HG03196 (cell line): Measurements from ENCODE around the gene SLC35E2B.

ENCODE experiments used
- ATAC-seq: cut with Tn5 transposase; IDR thresholded peaks from one replicate; pipeline ENCODE4 v1.9.1; 2021; ENCODE audit not compliant: unreplicated experiment

Gene SLC35E2B

DNA sequence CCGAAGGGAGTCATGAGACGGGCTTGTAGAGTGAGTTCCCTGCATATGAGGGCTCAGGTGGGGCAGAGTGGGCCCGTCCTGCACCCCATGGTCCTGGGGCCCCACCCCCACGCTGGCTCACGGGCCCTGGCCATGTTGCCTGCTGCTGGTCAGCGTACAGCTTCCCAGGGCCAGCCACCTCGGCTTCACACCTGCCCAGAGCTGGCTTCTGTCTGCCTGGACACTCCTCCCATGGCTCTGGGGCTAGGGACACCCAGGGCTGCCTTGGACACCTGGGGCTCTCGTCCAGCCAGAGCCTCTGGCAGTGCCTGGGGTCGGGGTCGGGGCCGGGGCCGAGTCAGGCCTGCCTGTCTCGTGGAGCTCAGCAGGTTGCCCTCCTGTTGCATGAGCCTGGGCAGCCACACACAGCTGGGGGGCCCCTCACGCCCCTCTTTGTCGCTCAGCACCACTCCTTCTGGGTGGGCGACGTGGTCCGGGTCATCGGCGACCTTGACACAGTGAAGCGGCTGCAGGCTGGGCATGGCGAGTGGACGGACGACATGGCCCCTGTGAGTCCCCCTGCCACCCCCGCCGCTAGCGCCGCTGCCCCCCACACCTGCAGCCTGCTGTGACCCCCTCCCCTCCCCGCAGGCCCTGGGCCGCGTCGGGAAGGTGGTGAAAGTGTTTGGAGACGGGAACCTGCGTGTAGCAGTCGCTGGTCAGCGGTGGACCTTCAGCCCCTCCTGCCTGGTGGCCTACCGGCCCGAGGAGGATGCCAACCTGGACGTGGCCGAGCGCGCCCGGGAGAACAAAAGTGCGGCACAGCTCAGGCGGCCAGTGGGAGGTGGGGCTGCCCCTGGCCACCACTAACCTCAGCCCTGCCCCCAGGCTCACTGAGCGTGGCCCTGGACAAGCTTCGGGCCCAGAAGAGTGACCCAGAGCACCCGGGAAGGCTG is 66.1 kb downstream of the SLC35E2B start:
- ATAC-seq: no peak

DNA sequence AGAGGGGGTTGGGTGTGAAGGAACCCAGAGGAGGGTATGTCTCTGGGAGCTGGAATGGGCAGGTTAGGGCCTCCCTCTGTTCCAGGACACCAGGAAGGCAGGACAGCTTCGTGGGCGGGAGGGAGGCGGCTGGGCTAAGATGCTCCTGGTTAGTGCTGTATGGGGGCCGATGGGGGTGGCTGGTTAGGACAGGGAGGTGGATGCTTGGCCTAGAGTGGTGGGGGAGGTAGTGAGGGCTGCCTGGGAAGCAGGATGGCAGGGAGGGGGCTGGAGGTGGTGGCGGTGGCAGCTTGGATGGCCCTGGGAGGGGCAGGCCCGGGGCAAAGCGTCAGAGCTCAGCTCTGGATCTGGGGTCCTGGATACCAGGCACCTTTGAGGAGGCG is 66.8 kb downstream of the SLC35E2B start:
- no peak for ATAC-seq

DNA sequence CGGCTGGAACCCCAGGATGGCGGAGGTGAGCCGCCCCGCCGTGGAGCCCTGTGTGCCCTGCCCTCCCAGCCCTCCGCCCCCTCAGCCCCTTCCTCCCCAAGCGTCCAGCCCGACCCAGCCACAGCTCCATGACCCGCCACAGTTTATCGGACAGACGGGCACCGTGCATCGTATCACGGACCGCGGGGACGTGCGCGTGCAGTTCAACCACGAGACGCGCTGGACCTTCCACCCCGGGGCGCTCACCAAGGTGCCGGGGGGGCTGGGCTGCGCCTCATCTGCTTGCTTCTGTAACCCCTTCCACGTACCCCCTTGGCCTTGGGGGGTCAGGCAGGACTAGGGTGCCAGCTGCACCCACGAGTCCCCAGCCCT is 67.2 kb downstream of the SLC35E2B start:
- no peak for ATAC-seq

DNA sequence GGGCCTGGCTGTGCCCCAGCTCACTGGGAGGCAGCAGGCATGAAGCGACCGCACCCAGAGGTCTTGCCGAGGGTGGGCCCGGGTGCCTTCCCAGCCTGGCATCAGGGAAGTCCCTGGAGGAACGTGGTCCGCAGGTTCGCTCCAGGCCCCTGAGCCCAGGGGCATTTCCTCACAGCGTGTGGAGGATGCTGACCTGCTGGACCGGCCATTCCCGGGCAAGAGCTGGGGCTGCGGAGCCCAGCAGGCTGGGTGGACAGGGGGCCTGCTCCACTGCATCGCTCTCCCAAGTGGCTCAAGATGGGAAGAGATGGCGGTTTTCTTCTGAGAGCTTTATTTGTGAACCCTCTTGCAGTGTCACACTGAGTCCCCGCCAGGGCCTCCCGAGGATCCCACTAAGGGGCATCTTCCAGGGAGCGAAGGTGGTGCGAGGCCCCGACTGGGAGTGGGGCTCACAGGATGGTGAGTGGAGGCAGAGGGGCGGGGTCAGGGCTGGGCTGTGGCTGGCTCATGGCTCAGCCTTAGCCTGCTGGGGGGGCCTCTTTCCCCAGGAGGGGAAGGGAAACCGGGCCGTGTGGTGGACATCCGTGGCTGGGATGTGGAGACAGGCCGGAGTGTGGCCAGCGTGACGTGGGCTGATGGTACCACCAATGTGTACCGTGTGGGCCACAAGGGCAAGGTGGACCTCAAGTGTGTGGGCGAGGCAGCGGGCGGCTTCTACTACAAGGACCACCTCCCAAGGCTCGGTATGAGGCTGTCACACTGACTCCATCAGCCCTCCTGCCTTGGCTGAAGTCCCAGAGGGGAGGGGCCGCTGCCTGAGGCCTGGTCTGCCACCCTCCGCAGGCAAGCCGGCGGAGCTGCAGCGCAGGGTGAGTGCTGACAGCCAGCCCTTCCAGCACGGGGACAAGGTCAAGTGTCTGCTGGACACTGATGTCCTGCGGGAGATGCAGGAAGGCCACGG is 67.9 kb downstream of the SLC35E2B start:
- ATAC-seq: no peak

DNA sequence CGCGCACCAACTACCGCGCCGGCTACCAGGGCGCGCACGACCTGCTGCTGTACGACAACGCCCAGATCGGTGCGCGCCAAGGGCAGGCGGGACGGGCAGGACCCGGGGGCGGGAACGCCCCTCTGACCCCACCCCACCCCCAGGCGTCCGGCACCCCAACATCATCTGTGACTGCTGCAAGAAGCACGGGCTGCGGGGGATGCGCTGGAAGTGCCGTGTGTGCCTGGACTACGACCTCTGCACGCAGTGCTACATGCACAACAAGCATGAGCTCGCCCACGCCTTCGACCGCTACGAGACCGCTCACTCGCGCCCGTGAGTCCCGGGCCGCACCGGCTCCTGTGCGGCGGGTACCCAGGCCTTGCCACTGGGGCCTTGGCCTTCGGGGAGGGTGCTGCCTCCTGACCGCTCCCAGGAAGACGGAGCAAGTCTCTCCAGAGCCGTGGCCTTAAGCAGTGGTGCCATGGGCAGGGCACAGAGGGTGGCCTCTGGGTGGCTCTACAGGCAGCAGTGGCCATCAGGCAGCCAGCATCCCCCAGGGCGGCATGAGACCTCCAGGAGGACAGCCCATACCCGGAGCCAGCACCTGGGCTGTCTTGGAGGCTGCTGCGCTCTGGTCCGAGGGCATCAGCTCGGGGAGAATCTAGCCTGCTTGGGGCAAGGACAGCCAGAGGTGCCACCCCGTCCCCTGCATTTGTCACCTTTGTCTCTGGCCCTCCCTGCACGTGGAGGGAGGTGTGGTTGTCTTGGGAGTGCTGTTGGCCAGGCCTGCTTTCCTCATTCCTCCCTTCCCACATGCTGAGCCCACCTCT is 68.8 kb downstream of the SLC35E2B start:
- no peak for ATAC-seq

DNA sequence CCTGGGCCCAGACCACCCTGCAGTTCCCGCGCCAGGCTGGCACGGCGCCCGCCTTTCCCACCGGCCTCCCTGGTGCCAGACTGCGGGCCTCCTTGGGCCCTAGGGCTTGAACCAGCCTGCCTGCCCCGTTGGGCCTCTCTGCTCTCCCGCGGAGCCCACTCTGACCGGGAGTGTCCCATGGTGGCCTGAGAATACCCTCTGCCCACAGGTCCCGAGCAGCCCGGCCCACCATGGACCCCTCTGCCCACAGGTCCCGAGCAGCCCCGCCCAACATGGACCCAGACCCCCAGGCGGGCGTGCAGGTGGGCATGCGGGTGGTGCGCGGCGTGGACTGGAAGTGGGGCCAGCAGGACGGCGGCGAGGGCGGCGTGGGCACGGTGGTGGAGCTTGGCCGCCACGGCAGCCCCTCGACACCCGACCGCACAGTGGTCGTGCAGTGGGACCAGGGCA is 69.4 kb downstream of the SLC35E2B start:
- ATAC-seq: no peak

DNA sequence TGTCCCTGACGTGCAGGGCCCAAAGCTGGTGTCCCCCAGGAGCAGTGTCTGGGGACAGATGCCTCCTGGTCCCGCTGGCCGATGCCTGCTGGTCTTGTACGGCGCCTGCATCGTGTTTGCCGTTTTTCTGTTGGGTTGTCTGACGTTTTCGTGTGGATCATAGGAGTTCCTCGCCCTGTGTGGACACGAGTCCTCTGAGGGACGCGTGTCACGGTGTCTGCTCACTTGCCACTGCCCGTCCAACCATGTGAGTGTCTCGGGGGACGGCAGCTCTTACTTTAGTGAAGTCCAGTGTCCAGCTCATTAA is 69.9 kb downstream of the SLC35E2B start:
- no peak for ATAC-seq

DNA sequence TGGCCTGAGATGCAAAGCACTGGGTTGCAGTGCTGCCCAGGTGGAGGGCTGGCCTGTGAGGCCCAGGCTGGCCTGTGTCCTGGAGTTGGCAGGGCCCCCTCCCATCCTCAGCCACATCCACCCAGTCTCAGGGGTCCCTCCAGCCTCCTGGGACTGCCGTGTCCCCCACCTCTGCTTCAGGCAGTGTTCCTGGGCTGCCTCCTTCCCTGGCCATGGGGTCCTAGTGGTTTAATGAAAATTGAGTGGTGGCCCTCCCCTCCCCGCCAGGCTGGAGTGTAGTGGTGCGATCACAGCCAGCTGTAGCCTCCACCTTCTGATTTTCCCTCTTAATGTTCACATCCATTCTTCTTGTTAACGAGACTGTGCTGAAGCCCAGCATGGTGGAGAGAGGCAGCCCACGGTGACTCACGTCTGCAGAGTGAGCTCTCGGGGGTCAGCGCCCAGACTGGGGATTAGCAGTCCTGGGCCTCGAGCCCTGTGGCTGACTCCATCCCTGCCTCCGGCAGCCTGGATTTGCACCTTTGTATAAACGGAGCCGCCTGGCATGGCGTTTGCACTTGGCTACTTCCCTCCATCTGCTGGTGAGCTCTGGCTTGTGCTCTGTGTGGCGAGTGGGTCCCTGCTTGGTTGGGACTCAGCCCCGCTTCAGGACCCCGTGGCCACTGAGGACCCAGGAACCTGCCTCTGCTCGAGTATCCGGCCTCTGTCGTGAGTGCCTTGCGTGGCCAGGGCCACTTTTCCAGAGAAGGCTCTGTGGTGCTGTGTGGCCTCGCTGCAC is 70.4 kb downstream of the SLC35E2B start:
- ATAC-seq: no peak

DNA sequence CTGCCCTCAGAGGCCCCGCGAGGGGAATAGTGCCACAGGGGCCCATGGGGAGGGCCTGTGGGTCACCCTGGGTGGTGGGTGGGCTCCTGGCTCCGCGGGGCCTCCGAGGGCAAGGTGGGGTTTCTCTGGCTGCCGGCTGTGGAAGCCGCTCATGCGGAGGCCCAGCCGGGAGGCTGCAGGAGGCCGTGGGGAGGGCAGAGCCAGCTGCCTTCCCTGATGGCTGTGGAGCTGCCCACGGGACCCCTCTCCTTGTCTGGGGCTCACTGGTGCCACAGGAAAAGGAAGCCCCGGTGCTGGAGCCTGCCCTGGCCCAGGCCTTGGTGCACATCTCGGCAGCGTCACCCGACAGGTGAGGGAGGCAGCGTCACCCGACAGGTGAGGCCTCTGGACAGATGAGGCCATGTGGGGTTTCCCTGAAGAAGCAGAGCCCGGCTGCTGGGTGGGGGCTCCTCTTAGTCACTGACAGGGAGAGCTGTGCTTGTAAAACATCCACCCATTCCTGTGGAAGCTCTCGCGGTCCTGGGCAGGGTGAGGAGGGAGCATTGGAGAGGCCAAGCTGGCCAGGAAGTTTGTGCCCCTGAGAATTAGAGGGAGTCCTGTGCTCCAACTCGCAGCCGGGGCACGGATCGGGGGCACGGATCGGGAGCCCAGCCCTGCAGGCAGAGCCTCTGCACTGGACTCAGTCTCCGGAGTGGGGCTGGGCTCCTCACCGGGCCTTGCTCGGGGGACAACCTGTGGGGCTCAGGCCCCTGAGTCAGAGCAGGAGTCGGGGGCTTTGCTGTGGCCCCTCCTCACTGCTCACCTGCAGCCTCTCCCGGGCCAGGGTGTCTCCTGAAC is 71.2 kb downstream of the SLC35E2B start:
- no peak for ATAC-seq

DNA sequence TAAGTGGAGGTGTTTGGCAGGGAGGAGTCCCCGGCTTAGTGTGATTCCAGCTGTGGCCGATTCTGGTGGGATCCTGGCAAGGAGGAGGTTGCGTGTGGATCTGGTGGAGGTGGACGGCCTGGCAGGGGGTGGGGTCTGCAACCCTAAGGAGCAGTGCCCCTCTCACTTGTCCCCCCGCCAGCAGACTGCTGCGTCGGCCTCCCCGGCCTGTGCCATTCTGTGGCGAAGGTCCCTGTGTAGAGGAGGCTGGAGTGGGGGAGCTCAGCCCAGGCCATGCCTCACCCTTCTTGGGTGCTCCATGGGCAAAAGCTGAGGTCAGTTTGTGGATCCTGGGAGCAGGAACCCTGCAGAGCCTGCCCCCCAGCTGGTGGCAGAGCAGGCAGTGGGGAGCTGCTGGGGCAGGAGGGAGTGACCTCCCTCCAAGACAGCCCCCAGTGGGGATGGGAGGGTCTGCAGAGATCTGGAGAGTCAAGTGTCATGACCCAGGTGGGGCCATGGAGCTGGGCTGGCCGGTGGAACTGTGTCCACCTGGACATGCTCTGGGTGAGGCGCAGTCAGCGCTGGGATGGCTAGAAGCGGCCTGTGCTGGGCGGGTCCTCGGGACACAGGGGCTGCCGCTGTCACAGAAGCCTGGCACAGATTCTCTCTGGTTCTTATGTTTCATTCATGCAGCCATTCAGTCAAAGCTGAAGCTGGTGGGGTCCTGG is 72.0 kb downstream of the SLC35E2B start:
- no peak for ATAC-seq

DNA sequence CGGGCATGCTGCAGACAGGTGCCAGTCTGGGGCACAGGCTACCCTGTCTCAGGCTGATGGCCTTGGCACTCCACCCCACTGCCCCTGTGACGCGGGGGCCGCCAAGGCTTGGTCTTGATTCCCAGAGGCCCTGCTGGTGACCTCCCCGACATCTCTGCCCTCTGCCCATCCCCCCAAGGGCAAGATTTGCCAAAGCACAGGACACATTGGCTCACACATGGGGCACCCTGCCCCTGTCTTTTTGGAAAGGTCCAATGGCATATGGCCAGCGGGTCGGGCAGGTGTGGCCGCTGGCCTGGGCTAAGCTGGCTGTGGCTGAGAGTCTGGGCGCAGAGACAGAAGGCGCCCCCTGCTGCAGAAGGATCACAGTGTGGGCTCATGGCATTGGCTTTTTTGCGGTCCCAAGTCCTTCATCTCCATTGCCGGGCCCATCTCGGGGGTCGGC is 72.7 kb downstream of the SLC35E2B start:
- no peak for ATAC-seq

DNA sequence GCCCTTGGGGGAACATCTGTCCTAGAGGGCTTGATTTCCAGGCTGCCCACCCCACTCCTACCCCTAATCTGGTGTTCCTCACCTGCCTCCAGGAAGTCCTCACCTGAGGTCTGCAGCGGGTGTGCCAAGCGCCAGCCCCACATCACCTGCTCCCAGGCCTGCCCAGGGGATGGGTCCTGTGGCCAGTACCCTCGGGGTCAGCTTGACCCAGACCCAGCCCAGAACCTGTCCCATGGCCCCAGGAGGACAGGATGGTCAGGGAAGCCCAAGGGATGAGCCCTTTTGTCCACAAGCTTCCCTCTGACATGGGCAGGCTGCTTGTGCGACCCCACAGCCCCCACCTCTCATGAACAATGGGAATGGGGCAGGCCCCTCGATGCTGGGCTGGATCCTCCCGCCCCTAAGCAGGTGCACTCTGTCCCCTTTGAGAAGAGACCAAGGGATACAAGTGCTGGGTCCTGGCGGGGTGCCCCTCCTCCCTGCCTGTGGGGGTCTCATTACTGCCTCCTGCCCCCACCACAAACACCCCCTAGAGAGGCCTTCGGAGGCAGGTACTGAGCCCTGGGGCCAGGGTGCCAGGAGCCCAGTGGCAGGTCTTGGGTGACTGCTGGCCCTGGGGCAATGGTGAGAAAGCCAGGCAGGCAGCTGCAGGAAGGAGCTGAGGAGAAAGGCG is 74.1 kb downstream of the SLC35E2B start:
- no peak for ATAC-seq

DNA sequence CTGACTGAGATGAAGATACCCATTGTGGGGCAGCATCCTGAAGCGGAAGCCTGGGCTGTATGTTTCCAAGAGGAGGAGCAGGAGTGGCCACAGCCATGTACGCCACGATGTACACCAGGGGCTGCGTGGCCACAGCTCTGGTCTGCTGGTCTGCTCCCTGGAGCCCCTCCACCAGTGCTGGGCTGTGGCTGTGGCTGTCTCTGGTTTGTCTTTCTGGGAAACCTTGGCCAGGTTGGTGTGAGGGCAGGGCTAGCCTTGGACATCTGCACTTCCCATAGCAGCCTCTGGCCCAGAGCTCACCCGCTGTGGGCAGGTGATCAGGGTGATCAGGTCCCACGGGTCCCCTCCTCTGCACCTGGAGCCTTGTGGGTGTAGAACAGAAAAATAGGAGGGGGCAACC is 74.7 kb downstream of the SLC35E2B start:
- no peak for ATAC-seq

DNA sequence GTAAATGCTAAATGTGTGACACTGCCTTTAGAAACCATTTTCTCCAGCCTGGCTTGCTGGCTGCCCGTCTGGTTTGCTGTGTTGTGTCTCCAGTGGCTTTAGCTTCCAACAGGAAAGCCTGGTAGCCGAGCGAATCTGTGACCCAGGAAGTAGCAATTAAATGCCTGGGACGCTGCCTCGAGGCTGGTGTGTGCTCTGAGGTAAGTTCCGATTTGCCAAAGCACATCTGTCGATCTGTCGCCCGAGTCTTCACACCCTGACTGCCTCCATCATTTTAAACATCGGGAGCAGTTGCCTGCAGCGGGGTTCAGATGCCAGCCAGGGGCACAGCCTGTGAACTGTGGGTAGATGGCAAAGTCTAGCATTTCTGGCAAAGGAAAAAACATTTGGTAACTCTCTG is 75.1 kb downstream of the SLC35E2B start:
- no peak for ATAC-seq

DNA sequence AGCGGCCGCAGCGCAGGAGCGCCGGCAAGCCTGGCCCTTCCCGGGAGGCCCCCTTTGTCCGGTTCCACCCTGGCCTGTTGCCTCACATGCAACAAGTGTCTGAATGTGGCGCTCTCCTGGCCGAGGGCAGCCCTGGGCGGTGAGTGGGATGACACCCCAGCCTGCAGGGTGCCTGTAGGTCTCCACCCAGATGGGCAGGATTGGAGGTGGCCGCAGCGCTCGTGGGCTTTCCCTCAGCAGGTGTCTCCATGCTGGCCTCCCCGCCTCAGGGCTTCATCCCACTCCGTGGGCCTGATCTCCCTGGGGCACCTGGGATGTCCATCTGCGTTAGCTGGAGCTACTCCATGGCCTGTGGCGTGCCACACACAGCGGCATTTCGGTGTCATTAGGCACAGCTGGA is 75.8 kb downstream of the SLC35E2B start:
- ATAC-seq: no peak

DNA sequence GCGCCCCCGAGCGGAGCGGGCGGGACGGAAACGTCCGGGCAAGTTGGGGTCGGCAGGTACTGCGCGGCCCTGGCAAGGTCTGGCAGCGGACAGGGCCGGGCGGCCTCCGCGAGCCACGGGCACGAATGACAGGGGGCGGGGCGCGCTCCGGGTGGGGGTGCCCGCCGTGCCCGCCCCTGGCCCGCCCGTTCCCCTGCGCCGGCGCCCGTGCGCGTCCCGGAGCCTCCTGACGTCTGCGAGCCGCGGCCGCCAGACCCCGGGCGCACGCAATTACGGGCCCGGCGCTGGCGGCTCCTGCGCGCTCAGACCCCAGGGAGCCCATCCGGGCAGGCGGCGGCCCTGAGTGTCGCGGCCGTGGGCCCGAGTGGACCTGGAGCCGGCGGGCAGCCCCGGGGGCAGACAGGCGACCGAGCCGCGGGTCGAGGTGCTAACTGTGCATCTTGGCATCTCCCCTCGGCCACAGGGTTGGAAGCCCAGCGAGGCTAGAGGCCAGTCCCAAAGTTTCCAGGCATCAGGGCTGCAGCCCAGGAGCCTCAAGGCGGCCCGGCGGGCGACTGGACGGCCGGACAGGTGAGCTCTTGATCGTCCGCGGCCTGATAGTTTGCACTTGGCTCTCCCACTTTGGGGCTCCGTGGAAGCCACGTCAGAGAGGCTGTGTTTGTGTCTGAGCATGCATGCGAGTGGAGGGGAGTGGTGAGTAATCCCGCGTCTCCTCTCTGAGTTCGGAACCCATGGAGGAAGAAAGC is 76.4 kb downstream of the SLC35E2B start:
- peak; percentile 24 for ATAC-seq

DNA sequence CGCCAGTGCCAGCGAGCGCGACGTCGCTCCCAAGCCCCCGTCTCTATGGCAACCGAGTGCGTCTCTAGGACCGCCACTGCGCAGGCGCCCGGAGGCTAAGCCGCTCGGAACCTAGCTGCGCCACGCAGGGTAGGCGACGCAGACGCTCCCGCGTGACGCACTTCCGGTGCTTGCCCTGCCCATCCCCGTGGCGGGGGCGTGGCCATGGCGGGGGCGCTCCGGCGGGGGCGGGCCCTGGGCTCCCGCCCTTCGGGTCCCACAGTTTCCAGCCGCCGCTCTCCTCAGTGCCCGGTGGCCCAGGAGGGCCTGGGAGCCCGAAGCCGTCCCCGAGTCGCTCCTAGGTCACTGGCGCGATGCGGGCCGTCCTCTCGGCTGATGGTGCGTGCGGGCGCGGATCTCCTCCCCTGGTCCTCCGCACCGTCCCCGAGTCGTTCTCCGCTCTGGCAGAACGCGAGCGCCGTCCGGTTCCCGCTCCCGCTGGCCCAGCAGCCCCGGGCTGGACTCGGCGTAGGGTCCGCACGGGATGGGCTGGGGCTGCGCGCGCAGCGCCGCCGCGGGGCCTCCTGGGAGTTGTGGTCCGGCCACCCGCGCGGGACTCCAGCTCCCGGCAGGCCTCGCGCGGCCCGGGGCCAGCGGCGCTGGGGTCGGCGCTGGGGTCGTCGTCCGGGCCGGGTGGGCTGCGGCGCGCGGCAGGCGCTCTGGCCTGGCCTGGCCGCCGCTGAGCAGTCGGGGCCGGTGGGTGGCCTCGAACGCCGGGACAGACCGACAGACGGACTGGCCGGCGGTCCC is 77.1 kb downstream of the SLC35E2B start, which contains the start of gene MIB2:
MIB2 (plus strand) TSS at position 245 of the 789 bp plus-strand sequence. CDS start 7,953 bp downstream, outside the sequence.
- ATAC-seq: peak; percentile 79
